ENCODE measurements around the gene ZNF630.
"Not testable (repeated sequence)": the region's sequence is repeated elsewhere in the genome, so short reads cannot be mapped to it uniquely, and the experiment has no call there.

ZNF630 gene

DNA sequence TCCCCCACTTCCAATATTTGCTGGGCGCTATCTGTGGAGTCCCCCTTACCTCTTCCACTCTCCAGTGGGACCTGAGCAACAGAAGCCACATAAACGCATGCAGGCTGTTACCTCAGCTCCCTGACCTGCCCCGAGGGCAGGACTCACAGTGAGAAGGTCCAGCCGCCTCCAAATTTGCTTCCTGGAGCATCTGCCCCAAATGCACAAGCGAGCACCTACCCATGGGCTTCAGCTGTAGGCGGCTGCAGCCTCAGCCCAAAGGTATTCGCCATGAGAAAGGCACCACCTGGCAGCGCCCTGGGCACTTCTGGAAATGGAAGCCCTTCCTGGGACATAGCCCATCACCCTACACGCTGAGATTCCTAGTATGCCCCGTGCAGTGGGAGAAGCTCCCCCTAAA lies 41.2 kb downstream of the ZNF630 start:
- H2AK5ac ChIP-seq (ENCODE audit: low read length), result no peak overlapping the region
- no peak overlapping the region for H3K14ac ChIP-seq (ENCODE audit: low read length)
- H3K79me2 ChIP-seq (ENCODE audit: control insufficient read depth, insufficient read depth, low read length, poor library complexity), result no peaks in the 10 kb centered on the region
- H3K79me1 ChIP-seq (ENCODE audit: low read length), result peaks cover 5% of the 10 kb centered on the region
- H3K4me1 ChIP-seq (ENCODE audit: control insufficient read depth in 1 of 2, insufficient read depth in 2 of 2, low read length in 2 of 2), result peaks cover 6 to 9% of the 10 kb centered on the region in 2 experiments
- no peak overlapping the region for H3K18ac ChIP-seq (ENCODE audit: low read length)
- H3K4me3 ChIP-seq (ENCODE audit: low read depth, low read length), result no peak overlapping the region
- peak overlapping the region; percentile 66 for H2BK120ac ChIP-seq (ENCODE audit: insufficient read depth, low read length, poor library complexity)
- no peak overlapping the region for H3K4ac ChIP-seq (ENCODE audit: low read depth, low read length)
- H4K12ac ChIP-seq (ENCODE audit: low read depth, low read length), result peak overlapping the region; percentile 26
- H4K8ac ChIP-seq (ENCODE audit: low read depth, low read length), result peak overlapping the region; percentile 23
- no peak overlapping the region for H3K23ac ChIP-seq (ENCODE audit: low read length)
- H2BK12ac ChIP-seq (ENCODE audit: low read length), result peak overlapping the region; percentile 60
- H3K9me3 ChIP-seq (ENCODE audit: insufficient read depth, low read depth, low read length), result no peaks in the 10 kb centered on the region
- H3K36me3 ChIP-seq (ENCODE audit: control insufficient read depth in 1 of 2, insufficient read depth in 2 of 2, low read length in 2 of 2), result peaks cover 0 to 2% of the 10 kb centered on the region in 2 experiments
- WGBS (ENCODE audit: extremely low coverage, insufficient coverage, insufficient read length), result no CpG with 5 or more reads among the region's 10 CpGs
- peak overlapping the region; percentile 56 for H2BK5ac ChIP-seq (ENCODE audit: low read depth, low read length, poor library complexity)
- peak; percentile 61 to 72 for DNase-seq
- peak overlapping the region; percentile 53 for H3K27ac ChIP-seq (ENCODE audit: low read depth, low read length)
- H3K9ac ChIP-seq (ENCODE audit: low read length), result no peak overlapping the region
- peak overlapping the region; percentile 43 for H4K91ac ChIP-seq (ENCODE audit: low read depth, low read length)
- no peak overlapping the region for H2AFZ ChIP-seq (ENCODE audit: insufficient read depth, low read length, poor library complexity)
- no peaks in the 10 kb centered on the region for H3K27me3 ChIP-seq (ENCODE audit: insufficient read depth, low read length)
- no peak overlapping the region for H3K4me2 ChIP-seq (ENCODE audit: low read length)

DNA sequence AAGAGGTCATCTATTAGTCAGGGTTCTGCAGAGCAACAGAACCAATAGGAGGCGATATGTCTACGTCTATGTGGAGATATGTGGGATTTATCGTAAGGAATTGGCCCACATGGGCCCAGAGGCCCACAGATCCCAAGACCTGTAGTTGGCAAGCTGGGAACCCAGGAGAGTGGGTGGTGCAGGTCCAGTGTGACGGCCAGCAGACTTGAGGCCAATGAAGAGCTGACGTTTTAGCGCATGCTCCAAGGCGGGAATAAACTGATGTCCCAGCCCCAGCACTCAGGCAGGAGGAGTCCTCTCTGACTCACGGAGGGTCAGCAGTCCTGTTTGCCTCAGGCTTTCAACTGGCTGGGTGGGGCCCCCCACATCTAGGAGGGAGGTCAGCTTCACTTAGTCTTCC lies 43.3 kb downstream of the ZNF630 start:
- no peak for DNase-seq
- Histone ChIP-seq H4K12ac (ENCODE audit: low read depth, low read length) (no peak overlapping the region), H2AK5ac (ENCODE audit: low read length) (no peak overlapping the region), H3K36me3 (ENCODE audit: control insufficient read depth in 1 of 2, insufficient read depth in 2 of 2, low read length in 2 of 2) (peaks cover 0 to 2% of the 10 kb centered on the region in 2 experiments), H3K4me2 (ENCODE audit: low read length) (no peak overlapping the region), H3K27ac (ENCODE audit: low read depth, low read length) (no peak overlapping the region), H3K4me3 (ENCODE audit: low read depth, low read length) (no peak overlapping the region), H3K27me3 (ENCODE audit: insufficient read depth, low read length) (no peaks in the 10 kb centered on the region), H3K14ac (ENCODE audit: low read length) (no peak overlapping the region), H4K91ac (ENCODE audit: low read depth, low read length) (no peak overlapping the region), H4K8ac (ENCODE audit: low read depth, low read length) (no peak overlapping the region), H3K4ac (ENCODE audit: low read depth, low read length) (no peak overlapping the region), H3K9me3 (ENCODE audit: insufficient read depth, low read depth, low read length) (no peaks in the 10 kb centered on the region), H3K79me1 (ENCODE audit: low read length) (peaks cover 5% of the 10 kb centered on the region), H3K79me2 (ENCODE audit: control insufficient read depth, insufficient read depth, low read length, poor library complexity) (no peaks in the 10 kb centered on the region), H3K23ac (ENCODE audit: low read length) (no peak overlapping the region), H2AFZ (ENCODE audit: insufficient read depth, low read length, poor library complexity) (no peak overlapping the region), H3K18ac (ENCODE audit: low read length) (no peak overlapping the region), H2BK5ac (ENCODE audit: low read depth, low read length, poor library complexity) (no peak overlapping the region), H3K9ac (ENCODE audit: low read length) (no peak overlapping the region), H2BK12ac (ENCODE audit: low read length) (no peak overlapping the region), H3K4me1 (ENCODE audit: control insufficient read depth in 1 of 2, insufficient read depth in 2 of 2, low read length in 2 of 2) (peaks cover 6 to 9% of the 10 kb centered on the region in 2 experiments), H2BK120ac (ENCODE audit: insufficient read depth, low read length, poor library complexity) (no peak overlapping the region)
- no CpG with 5 or more reads among the region's 8 CpGs for WGBS (ENCODE audit: extremely low coverage, insufficient coverage, insufficient read length)

DNA sequence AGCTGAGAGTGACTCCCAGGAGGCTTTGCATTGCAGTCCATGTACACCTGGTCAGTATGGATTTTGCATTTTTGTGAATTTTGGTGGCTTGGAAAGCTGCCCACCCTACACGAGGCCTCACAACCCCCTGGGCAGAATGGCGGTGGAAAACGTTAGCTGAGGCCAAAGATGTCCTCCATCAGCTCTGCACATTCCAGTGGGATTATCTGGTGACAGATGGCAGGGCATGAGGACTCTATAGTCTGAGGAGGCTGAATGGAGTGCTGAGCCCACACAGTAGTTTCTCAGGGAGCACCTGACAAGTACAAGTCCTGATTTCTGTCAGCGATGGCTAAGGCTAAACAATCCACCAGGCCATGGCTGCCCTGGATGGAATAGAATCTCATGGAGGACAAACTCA lies 43.9 kb downstream of the ZNF630 start:
- DNase-seq; H2BK5ac ChIP-seq (ENCODE audit: low read depth, low read length, poor library complexity); H2AK5ac ChIP-seq (ENCODE audit: low read length); H3K14ac ChIP-seq (ENCODE audit: low read length); H3K23ac ChIP-seq (ENCODE audit: low read length); H3K18ac ChIP-seq (ENCODE audit: low read length); H2BK120ac ChIP-seq (ENCODE audit: insufficient read depth, low read length, poor library complexity); H3K9me3 ChIP-seq (ENCODE audit: insufficient read depth, low read depth, low read length); H3K36me3 ChIP-seq (ENCODE audit: control insufficient read depth in 1 of 2, insufficient read depth in 2 of 2, low read length in 2 of 2); H3K27ac ChIP-seq (ENCODE audit: low read depth, low read length); H2AFZ ChIP-seq (ENCODE audit: insufficient read depth, low read length, poor library complexity); H3K4ac ChIP-seq (ENCODE audit: low read depth, low read length); H3K27me3 ChIP-seq (ENCODE audit: insufficient read depth, low read length); H3K9ac ChIP-seq (ENCODE audit: low read length); H4K8ac ChIP-seq (ENCODE audit: low read depth, low read length); H3K4me3 ChIP-seq (ENCODE audit: low read depth, low read length); H3K4me2 ChIP-seq (ENCODE audit: low read length); H4K12ac ChIP-seq (ENCODE audit: low read depth, low read length); H3K79me1 ChIP-seq (ENCODE audit: low read length); H3K4me1 ChIP-seq (ENCODE audit: control insufficient read depth in 1 of 2, insufficient read depth in 2 of 2, low read length in 2 of 2); H2BK12ac ChIP-seq (ENCODE audit: low read length); H3K79me2 ChIP-seq (ENCODE audit: control insufficient read depth, insufficient read depth, low read length, poor library complexity): not testable (repeated sequence)
- no CpG with 5 or more reads among the region's 4 CpGs for WGBS (ENCODE audit: extremely low coverage, insufficient coverage, insufficient read length)
- H4K91ac ChIP-seq (ENCODE audit: low read depth, low read length), result peak overlapping the region; percentile 6

DNA sequence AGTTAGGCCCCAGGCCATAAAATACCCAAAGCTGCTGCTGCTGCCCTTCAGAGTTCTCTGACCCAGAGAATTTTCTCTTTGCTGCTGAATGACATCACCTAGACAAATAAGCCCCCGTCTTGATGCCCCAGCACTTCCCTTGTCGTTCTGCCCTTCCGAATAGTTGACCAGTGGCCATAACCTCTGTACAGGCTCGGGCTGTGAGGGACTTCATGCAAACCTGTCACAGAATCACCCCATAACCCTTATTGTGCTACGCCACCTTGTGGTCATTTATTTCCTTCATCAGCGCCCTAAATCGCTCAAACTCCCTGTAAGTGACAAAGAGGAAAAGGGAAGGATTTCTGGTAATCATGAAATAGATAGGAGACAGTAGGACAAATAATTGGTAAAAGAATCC lies 45.9 kb downstream of the ZNF630 start:
- Histone ChIP-seq H3K27ac (ENCODE audit: low read depth, low read length) (no peak overlapping the region), H2AFZ (ENCODE audit: insufficient read depth, low read length, poor library complexity) (no peak overlapping the region), H3K27me3 (ENCODE audit: insufficient read depth, low read length) (no peaks in the 10 kb centered on the region), H4K12ac (ENCODE audit: low read depth, low read length) (no peak overlapping the region), H3K36me3 (ENCODE audit: control insufficient read depth in 1 of 2, insufficient read depth in 2 of 2, low read length in 2 of 2) (peaks cover 0 to 2% of the 10 kb centered on the region in 2 experiments), H2BK5ac (ENCODE audit: low read depth, low read length, poor library complexity) (no peak overlapping the region), H3K4ac (ENCODE audit: low read depth, low read length) (no peak overlapping the region), H3K79me1 (ENCODE audit: low read length) (peaks cover 10% of the 10 kb centered on the region), H2BK12ac (ENCODE audit: low read length) (no peak overlapping the region), H4K91ac (ENCODE audit: low read depth, low read length) (no peak overlapping the region), H3K4me3 (ENCODE audit: low read depth, low read length) (no peak overlapping the region), H4K8ac (ENCODE audit: low read depth, low read length) (peak overlapping the region; percentile 38), H3K4me2 (ENCODE audit: low read length) (no peak overlapping the region), H3K23ac (ENCODE audit: low read length) (no peak overlapping the region), H3K4me1 (ENCODE audit: control insufficient read depth in 1 of 2, insufficient read depth in 2 of 2, low read length in 2 of 2) (peaks cover 6 to 8% of the 10 kb centered on the region in 2 experiments), H3K18ac (ENCODE audit: low read length) (no peak overlapping the region), H3K79me2 (ENCODE audit: control insufficient read depth, insufficient read depth, low read length, poor library complexity) (peaks cover 2% of the 10 kb centered on the region), H2AK5ac (ENCODE audit: low read length) (no peak overlapping the region), H3K9me3 (ENCODE audit: insufficient read depth, low read depth, low read length) (no peaks in the 10 kb centered on the region), H3K9ac (ENCODE audit: low read length) (no peak overlapping the region), H3K14ac (ENCODE audit: low read length) (no peak overlapping the region), H2BK120ac (ENCODE audit: insufficient read depth, low read length, poor library complexity) (no peak overlapping the region)
- no CpG with 5 or more reads among the region's 7 CpGs for WGBS (ENCODE audit: extremely low coverage, insufficient coverage, insufficient read length)
- peak; percentile 32 to 63 for DNase-seq

Data from trophoblast cell (in vitro differentiated cells and primary cell).